WERI-Rb-1 (cell line): ENCODE results near the gene SPRED2.

ENCODE experiments used
- DNase-seq: peaks from one replicate; pipeline ENCODE4 v3.0.0-alpha.2; 2020
- H3K27ac ChIP-seq: fragments of 250-450 bp; sonication (Bioruptor Pico); 2 replicates; pipeline ENCODE4 v1.5.1; 2020; ENCODE audit warnings: mild to moderate bottlenecking, moderate library complexity
- H3K27me3 ChIP-seq: fragments of 250-450 bp; sonication (Bioruptor Pico); 2 replicates; pipeline ENCODE4 v1.5.1; 2021; ENCODE audit warnings: mild to moderate bottlenecking, low read depth, moderate library complexity; ENCODE audit not compliant: insufficient read depth, severe bottlenecking
- H3K36me3 ChIP-seq: fragments of 250-450 bp; sonication (Bioruptor Pico); 2 replicates; pipeline ENCODE4 v1.5.1; 2020; ENCODE audit warnings: mild to moderate bottlenecking, moderate library complexity
- H3K4me3 ChIP-seq: 2 replicates; pipeline ENCODE4 v1.5.1; 2011; ENCODE audit warnings: low read depth, mild to moderate bottlenecking, control low read depth, low read length
- H3K9me3 ChIP-seq: fragments of 250-450 bp; sonication (Bioruptor Pico); 2 replicates; pipeline ENCODE4 v1.5.1; 2021; ENCODE audit warnings: mild to moderate bottlenecking, moderate library complexity; ENCODE audit not compliant: severe bottlenecking
- TF ChIP-seq, protein P1 (sequence below): IDR thresholded peaks from 2 replicates; pipeline ENCODE4 v1.5.1; 2011; ENCODE audit warnings: low read depth, mild to moderate bottlenecking, control low read depth, inconsistent platforms, low read length

Gene SPRED2

DNA sequence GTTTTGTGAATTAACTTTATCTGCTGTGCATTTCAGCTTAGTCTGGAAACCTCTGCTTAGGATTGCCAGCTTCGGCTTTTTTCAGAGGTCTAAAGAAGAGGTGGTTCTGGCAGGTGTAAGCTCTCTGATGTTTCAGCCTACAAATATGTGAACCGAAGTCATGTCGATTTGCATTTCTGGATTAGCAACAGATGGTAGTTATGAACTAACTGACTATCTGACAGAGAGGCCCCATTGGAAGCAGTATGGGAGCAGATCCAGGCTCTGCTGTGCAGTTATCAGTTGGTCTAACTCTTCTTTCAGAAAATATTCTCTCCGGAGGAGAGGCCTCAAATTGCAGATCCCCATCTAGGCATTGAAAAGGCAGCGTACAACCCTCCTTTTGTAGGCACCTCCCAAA, 32.7 kb upstream of the SPRED2 start:
- peaks cover 11% of the 10 kb centered on the region for H3K9me3 ChIP-seq
- TF ChIP-seq, protein P1, sequence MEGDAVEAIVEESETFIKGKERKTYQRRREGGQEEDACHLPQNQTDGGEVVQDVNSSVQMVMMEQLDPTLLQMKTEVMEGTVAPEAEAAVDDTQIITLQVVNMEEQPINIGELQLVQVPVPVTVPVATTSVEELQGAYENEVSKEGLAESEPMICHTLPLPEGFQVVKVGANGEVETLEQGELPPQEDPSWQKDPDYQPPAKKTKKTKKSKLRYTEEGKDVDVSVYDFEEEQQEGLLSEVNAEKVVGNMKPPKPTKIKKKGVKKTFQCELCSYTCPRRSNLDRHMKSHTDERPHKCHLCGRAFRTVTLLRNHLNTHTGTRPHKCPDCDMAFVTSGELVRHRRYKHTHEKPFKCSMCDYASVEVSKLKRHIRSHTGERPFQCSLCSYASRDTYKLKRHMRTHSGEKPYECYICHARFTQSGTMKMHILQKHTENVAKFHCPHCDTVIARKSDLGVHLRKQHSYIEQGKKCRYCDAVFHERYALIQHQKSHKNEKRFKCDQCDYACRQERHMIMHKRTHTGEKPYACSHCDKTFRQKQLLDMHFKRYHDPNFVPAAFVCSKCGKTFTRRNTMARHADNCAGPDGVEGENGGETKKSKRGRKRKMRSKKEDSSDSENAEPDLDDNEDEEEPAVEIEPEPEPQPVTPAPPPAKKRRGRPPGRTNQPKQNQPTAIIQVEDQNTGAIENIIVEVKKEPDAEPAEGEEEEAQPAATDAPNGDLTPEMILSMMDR = no peak
- no peak for DNase-seq
- H3K4me3 ChIP-seq = no peak overlapping the region
- no peaks in the 10 kb centered on the region for H3K36me3 ChIP-seq
- peaks cover 54% of the 10 kb centered on the region for H3K27me3 ChIP-seq
- no peak overlapping the region for H3K27ac ChIP-seq

DNA sequence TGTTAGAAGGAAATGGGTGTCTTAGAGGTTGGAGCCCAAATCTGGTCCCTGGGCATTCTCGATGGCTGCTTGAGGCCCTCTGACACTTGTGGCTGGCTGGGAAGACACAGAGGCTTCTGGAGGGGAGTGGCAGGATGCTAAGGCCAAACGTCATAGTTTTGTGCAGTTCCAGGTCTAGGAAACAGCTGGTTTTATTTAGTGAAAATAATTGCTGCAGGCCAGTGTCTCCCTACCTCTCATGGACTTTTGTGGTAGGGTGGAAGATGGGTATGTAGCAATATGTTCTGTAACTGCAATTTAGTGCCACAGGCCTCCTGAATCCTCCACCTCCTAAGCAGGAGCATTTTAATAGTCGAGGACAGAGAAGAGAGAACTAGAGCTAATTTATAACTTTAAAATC, 32.2 kb upstream of the SPRED2 start:
- peaks cover 49% of the 10 kb centered on the region for H3K27me3 ChIP-seq
- peaks cover 11% of the 10 kb centered on the region for H3K9me3 ChIP-seq
- no peak overlapping the region for H3K4me3 ChIP-seq
- no peaks in the 10 kb centered on the region for H3K36me3 ChIP-seq
- H3K27ac ChIP-seq = no peak overlapping the region
- TF ChIP-seq, protein P1 = no peak
- DNase-seq = no peak

DNA sequence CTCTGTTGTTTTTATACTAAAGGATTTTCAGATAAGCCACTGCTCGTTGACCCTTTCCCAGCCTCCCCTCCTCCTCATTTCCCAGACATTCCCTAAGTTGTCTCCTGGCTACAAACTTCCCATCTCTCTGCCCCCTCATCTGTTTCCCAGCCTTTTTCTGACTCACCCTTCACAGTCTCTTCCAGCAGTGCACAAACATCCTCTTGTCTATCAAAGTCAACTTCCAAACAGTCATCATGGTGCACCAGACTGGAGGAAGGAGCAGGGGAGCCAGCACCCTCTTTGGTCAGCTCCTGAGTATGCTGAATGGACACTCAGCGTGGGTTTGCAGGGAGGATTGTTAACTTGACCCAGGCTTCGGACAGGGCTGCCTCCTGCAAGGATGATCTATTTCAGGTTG, 26.6 kb upstream of the SPRED2 start:
- Histone ChIP-seq H3K36me3 (no peaks in the 10 kb centered on the region), H3K27ac (no peak overlapping the region), H3K4me3 (no peak overlapping the region), H3K27me3 (peaks cover 44% of the 10 kb centered on the region), H3K9me3 (peaks cover 11% of the 10 kb centered on the region)
- no peak for DNase-seq
- TF ChIP-seq, protein P1 = no peak

DNA sequence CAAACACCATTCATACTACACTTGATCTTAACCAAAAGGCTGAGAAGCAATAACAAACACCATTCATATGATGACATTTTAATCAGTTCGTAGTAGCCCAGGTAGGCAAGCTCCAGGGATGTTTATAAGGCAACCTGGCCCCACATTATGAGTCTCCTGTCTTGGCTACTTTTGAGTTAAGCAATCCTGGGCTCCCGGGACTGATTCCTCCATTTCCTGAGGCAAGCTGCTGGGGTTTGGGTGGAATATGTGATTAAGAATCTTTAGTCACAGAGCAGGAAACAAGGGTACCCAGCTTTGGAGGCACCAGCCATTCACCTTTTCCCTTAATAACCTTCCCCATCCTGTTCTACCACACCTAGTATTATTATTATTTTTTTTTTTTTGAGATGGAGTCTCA, 24.5 kb upstream of the SPRED2 start:
- Histone ChIP-seq H3K36me3 (no peaks in the 10 kb centered on the region), H3K27ac (no peak overlapping the region), H3K9me3 (no peaks in the 10 kb centered on the region), H3K27me3 (peaks cover 49% of the 10 kb centered on the region), H3K4me3 (no peak overlapping the region)
- no peak for DNase-seq
- TF ChIP-seq, protein P1 = no peak

DNA sequence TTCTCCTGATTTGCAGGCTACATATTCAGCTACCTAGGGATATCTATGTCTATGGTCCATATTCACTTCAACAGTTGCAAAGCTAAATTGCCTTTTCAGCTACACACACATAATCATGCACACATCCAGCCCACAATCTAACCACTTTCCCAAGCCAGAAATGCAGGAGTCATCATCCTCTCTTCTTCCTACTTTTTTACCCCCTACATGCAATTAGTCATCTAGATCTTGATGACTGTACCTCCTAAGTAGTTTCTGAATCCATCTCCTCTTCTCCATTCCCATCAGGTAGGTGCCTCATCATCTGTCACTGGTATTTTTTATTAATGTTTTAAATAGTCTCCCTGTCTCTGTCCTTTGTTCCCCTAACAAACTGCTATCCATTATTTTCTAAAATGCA, 23.7 kb upstream of the SPRED2 start:
- H3K36me3 ChIP-seq = no peaks in the 10 kb centered on the region
- no peak overlapping the region for H3K27ac ChIP-seq
- TF ChIP-seq, protein P1 = no peak
- no peak overlapping the region for H3K4me3 ChIP-seq
- H3K27me3 ChIP-seq = peaks cover 49% of the 10 kb centered on the region
- DNase-seq = no peak
- H3K9me3 ChIP-seq = no peaks in the 10 kb centered on the region

DNA sequence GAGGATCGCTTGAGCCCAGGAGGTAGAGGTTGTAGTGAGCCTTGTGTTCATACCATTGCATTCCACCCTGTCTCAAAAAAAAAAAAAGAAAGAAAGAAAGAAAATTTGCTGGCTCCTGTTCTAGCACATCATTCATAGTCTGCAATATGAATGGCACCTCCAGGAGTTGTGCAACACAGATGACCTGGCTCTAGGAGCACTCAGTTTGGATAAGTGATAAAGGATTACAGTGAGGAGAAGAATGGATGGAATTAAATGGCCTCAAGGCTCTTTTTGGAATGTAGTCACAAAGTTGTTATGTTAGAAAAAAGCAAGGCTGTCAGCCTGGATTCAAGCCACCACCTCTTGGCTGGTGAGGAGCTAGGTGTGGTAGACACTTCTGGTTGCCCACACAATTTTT, 21.5 kb upstream of the SPRED2 start:
- Histone ChIP-seq H3K27me3 (peaks cover 54% of the 10 kb centered on the region), H3K27ac (no peak overlapping the region), H3K4me3 (no peak overlapping the region), H3K9me3 (no peaks in the 10 kb centered on the region), H3K36me3 (no peaks in the 10 kb centered on the region)
- TF ChIP-seq, protein P1 = no peak
- no peak for DNase-seq
